K562 (cell line): Measurements from ENCODE around the gene EPB41L4A. TPM values are rescaled to one million over a fixed set of nuclear protein-coding genes. Genes with fewer than 3 reads are reported as not detected.

ENCODE experiments used
- ARNT ChIP-seq, 2 experiments: fragments of 450-650 bp; IDR thresholded peaks; 2 replicates each; pipeline ENCODE4 v1.6.1; 2016; ENCODE audit warnings: mild to moderate bottlenecking in 1 of 2
- CEBPG ChIP-seq, 3 experiments: fragments of 200-800 bp in 1 of 3; sonication (Bioruptor generic) in 1 of 3; sonication (generic) in 1 of 3; formaldehyde crosslinking in 1 of 3; IDR thresholded peaks in 2 of 3; conservative IDR thresholded peaks in 1 of 3; 2 replicates each; pipeline versions ENCODE4 v1.6.1 to v1.8.0; 2016 to 2022; ENCODE audit warnings: missing compliant biosample characterization in 2 of 3, missing genetic modification characterization in 2 of 3, mild to moderate bottlenecking in 1 of 3, missing genetic modification reagents in 1 of 3
- FOXA3 ChIP-seq, 2 experiments: fragments of 450-650 bp in 1 of 2; sonication (generic) in 1 of 2; formaldehyde crosslinking; IDR thresholded peaks in 1 of 2; conservative IDR thresholded peaks in 1 of 2; 2 replicates each; pipeline versions ENCODE4 v1.4.0 to v1.8.0; 2020 to 2022; ENCODE audit warnings: mild to moderate bottlenecking in 2 of 2, missing genetic modification reagents in 1 of 2
- FUS ChIP-seq: fragments of 200-400 bp; formaldehyde crosslinking; optimal IDR thresholded peaks from 2 replicates; pipeline ENCODE3; 2017; ENCODE audit warnings: low read depth, low read length
- ILK ChIP-seq: fragments of 450-650 bp; IDR thresholded peaks from 2 replicates; pipeline ENCODE4 v1.6.1; 2016; ENCODE audit warnings: missing genetic modification characterization, low read depth, mild to moderate bottlenecking, missing compliant biosample characterization, moderate library complexity, borderline replicate concordance
- NCOA2 ChIP-seq, 2 experiments: fragments of 450-650 bp; IDR thresholded peaks; 2 replicates each; pipeline ENCODE4 v1.6.1; 2018; ENCODE audit warnings: mild to moderate bottlenecking in 2 of 2, moderate library complexity in 1 of 2; ENCODE audit not compliant: partially characterized antibody in 2 of 2
- NR2F6 ChIP-seq: fragments of 450-650 bp; formaldehyde crosslinking; IDR thresholded peaks from 2 replicates; pipeline ENCODE4 v1.4.0; 2020; ENCODE audit warnings: mild to moderate bottlenecking
- PURB ChIP-seq: sonication (generic); formaldehyde crosslinking; IDR thresholded peaks from 2 replicates; pipeline ENCODE4 v1.9.0; 2021; ENCODE audit warnings: low read depth, mild to moderate bottlenecking, missing genetic modification reagents
- SIN3B ChIP-seq: fragments of 450-650 bp; IDR thresholded peaks from 2 replicates; pipeline ENCODE4 v1.6.1; 2017; ENCODE audit warnings: low read depth, mild to moderate bottlenecking, moderate library complexity
- SMAD2 ChIP-seq: fragments of 150-350 bp; IDR thresholded peaks from 2 replicates; pipeline ENCODE4 v1.6.1; 2014; ENCODE audit warnings: low read depth, mild to moderate bottlenecking, low read length
- SNIP1 ChIP-seq: fragments of 450-650 bp; IDR thresholded peaks from 2 replicates; pipeline ENCODE4 v1.7.1; 2017; ENCODE audit warnings: low read depth, mild to moderate bottlenecking
- TEAD1 ChIP-seq, 2 experiments: fragments of 450-650 bp in 1 of 2; sonication (generic) in 1 of 2; formaldehyde crosslinking; IDR thresholded peaks; 2 replicates each; pipeline versions ENCODE4 v1.4.0 to v1.8.0; 2020 to 2022; ENCODE audit warnings: mild to moderate bottlenecking in 2 of 2, missing genetic modification reagents in 1 of 2
- ZNF133 ChIP-seq: fragments of 250-450 bp; sonication (Bioruptor Pico); IDR thresholded peaks from 2 replicates; pipeline ENCODE4 v1.4.0; 2020; ENCODE audit warnings: mild to moderate bottlenecking
- polyA plus RNA-seq, 8 experiments: library from polyadenylated mRNA; depleted of rRNA in 4 of 8; stranded (reverse) in 5 of 8; unstranded in 3 of 8; fragments of >200 nt; fragmentation: Nextera tagmentation in 2 of 8; fragmentation: Illumina TruSeq in 1 of 8; extraction: Ambion mirVana in 2 of 8; extraction: Trizol in 1 of 8; gene quantifications; 2 replicates each; pipeline versions ENCODE4 v1.2.1 to v1.2.3, GENCODE V29; 2011 to 2014; ENCODE audit warnings: inconsistent platforms in 1 of 8, missing spikeins in 1 of 8
- total RNA-seq, 7 experiments: library from RNA; depleted of rRNA in 6 of 7; stranded (reverse); fragments of >200 nt in 6 of 7; fragmentation: Illumina TruSeq in 2 of 7; extraction: Trizol in 2 of 7; gene quantifications; 2 replicates each; pipeline versions ENCODE4 v1.2.1 to v1.2.3, GENCODE V29; 2011 to 2021; ENCODE audit warnings: low replicate concordance in 1 of 7
- TF ChIP-seq, protein P1 (sequence below): fragments of 450-650 bp; IDR thresholded peaks from 2 replicates; pipeline ENCODE4 v1.6.1; 2018; ENCODE audit warnings: mild to moderate bottlenecking, low read depth; ENCODE audit not compliant: partially characterized antibody
- TF ChIP-seq, protein P2 (sequence below), 3 experiments: IDR thresholded peaks in 2 of 3; conservative IDR thresholded peaks in 1 of 3; 2 replicates each; pipeline ENCODE4 v1.5.1; 2011 to 2012; ENCODE audit warnings: low read length in 3 of 3, mild to moderate bottlenecking in 3 of 3, control low read depth in 2 of 3, improper control_type of control experiment in 1 of 3, inconsistent platforms in 1 of 3, low read depth in 1 of 3, mixed read lengths in 1 of 3, moderate library complexity in 1 of 3; ENCODE audit not compliant: insufficient read depth in 2 of 3
- TF ChIP-seq, protein P3 (sequence below): fragments of 250-450 bp; sonication (Bioruptor Pico); IDR thresholded peaks from 2 replicates; pipeline ENCODE4 v1.4.0; 2020; ENCODE audit warnings: borderline replicate concordance
- TF ChIP-seq, protein P4 (sequence below): fragments of 450-650 bp; formaldehyde crosslinking; IDR thresholded peaks from 2 replicates; pipeline ENCODE4 v1.4.0; 2020; ENCODE audit warnings: mild to moderate bottlenecking, mixed read lengths
- TF ChIP-seq, protein P5 (sequence below): fragments of 450-650 bp; IDR thresholded peaks from 2 replicates; pipeline ENCODE4 v1.6.1; 2017; ENCODE audit warnings: mild to moderate bottlenecking, moderate library complexity

The EPB41L4A gene
- total and polyA plus RNA-seq, 9 of the 15 experiments (the other 6 are each of a cell fraction or from before 2014, with no cell fraction given): 0.04 to 0.35 (median 0.12) TPM; not detected in 3

DNA sequence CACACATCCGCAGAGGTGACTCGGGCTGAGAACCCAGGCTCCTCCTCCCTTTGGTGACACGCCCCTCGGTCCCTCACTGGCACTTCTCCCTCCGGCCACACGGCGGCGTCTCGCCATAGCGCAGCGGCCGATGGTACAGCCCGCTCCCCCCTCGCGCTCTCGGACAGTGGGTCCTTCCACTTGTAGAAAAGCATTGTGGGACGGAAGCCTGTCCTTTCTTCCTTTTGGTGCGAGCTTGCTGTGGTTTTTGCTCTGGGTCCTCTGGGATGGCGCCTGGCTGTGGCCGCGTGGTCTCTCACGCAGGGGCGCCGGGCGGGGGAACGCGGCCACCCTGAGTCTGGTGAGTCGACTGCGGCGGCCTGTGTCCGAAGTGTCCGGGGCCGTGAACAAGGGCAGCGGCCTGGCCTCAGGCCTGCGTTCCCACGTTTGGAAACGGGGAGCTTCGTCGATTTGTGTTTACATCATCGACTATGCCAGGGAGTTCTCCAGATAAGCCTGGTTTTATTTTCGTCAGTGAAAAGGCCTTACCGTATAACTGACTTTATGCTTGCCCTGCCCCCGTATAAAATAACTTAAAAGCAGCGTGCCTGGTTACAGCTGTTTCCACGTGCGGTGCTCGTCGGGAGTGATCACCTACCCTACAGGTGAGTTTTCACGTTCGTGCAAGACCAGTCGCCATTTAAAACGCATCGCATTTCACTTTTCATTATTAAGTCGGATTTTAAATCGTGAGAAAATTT lies 258.3 kb downstream of the EPB41L4A start (continued):
- TF ChIP-seq, protein P1, sequence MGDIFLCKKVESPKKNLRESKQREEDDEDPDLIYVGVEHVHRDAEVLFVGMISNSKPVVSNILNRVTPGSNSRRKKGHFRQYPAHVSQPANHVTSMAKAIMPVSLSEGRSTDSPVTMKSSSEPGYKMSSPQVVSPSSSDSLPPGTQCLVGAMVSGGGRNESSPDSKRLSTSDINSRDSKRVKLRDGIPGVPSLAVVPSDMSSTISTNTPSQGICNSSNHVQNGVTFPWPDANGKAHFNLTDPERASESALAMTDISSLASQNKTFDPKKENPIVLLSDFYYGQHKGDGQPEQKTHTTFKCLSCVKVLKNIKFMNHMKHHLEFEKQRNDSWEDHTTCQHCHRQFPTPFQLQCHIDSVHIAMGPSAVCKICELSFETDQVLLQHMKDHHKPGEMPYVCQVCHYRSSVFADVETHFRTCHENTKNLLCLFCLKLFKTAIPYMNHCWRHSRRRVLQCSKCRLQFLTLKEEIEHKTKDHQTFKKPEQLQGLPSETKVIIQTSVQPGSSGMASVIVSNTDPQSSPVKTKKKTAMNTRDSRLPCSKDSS: no peak
- TF ChIP-seq NCOA2 (IDR thresholded peaks at IDR 0.05; ENCODE audit: partially characterized antibody in 2 of 2) (no peak), ZNF133 (CRISPR knock-in tag) (no peak), SNIP1 (no peak), ARNT (IDR thresholded peaks at IDR 0.05) (no peak), SMAD2 (no peak), CEBPG (CRISPR knock-in tag; IDR thresholded peaks at IDR 0.05) (no peak; the same call in 1 of the 2 replicates), CEBPG (tag; conservative IDR thresholded peaks at IDR 0.05 in 1 of 2, IDR thresholded peaks at IDR 0.05 in 1 of 2) (no peak), NR2F6 (no peak), FUS (no peak), ILK (tag) (no peak), SIN3B (peak; percentile 80), FOXA3 (CRISPR knock-in tag; conservative IDR thresholded peaks at IDR 0.05 in 1 of 2, IDR thresholded peaks at IDR 0.05 in 1 of 2) (no peak), PURB (CRISPR knock-in tag) (no peak), TEAD1 (CRISPR knock-in tag; IDR thresholded peaks at IDR 0.05) (peak; percentile 73 to 84; a peak in 3 of 4 replicates)
- TF ChIP-seq, protein P2, sequence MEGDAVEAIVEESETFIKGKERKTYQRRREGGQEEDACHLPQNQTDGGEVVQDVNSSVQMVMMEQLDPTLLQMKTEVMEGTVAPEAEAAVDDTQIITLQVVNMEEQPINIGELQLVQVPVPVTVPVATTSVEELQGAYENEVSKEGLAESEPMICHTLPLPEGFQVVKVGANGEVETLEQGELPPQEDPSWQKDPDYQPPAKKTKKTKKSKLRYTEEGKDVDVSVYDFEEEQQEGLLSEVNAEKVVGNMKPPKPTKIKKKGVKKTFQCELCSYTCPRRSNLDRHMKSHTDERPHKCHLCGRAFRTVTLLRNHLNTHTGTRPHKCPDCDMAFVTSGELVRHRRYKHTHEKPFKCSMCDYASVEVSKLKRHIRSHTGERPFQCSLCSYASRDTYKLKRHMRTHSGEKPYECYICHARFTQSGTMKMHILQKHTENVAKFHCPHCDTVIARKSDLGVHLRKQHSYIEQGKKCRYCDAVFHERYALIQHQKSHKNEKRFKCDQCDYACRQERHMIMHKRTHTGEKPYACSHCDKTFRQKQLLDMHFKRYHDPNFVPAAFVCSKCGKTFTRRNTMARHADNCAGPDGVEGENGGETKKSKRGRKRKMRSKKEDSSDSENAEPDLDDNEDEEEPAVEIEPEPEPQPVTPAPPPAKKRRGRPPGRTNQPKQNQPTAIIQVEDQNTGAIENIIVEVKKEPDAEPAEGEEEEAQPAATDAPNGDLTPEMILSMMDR (IDR thresholded peaks at IDR 0.05 in 2 of 3, conservative IDR thresholded peaks at IDR 0.05 in 1 of 3; ENCODE audit: insufficient read depth in 2 of 3, low read depth in 1 of 3, low read length in 3 of 3): peak; percentile 96 to 99 (median 99)
- TF ChIP-seq, protein P3, sequence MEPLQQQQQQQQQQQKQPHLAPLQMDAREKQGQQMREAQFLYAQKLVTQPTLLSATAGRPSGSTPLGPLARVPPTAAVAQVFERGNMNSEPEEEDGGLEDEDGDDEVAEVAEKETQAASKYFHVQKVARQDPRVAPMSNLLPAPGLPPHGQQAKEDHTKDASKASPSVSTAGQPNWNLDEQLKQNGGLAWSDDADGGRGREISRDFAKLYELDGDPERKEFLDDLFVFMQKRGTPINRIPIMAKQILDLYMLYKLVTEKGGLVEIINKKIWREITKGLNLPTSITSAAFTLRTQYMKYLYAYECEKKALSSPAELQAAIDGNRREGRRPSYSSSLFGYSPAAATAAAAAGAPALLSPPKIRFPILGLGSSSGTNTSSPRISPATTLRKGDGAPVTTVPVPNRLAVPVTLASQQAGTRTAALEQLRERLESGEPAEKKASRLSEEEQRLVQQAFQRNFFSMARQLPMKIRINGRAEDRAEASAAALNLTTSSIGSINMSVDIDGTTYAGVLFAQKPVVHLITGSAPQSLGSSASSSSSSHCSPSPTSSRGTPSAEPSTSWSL (CRISPR knock-in tag): 0 out of 2 replicates have a peak, but pooled peaks have one; percentile 18
- TF ChIP-seq, protein P4, sequence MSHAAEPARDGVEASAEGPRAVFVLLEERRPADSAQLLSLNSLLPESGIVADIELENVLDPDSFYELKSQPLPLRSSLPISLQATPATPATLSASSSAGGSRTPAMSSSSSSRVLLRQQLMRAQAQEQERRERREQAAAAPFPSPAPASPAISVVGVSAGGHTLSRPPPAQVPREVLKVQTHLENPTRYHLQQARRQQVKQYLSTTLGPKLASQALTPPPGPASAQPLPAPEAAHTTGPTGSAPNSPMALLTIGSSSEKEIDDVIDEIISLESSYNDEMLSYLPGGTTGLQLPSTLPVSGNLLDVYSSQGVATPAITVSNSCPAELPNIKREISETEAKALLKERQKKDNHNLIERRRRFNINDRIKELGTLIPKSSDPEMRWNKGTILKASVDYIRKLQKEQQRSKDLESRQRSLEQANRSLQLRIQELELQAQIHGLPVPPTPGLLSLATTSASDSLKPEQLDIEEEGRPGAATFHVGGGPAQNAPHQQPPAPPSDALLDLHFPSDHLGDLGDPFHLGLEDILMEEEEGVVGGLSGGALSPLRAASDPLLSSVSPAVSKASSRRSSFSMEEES (CRISPR knock-in tag): no peak
- TF ChIP-seq, protein P5, sequence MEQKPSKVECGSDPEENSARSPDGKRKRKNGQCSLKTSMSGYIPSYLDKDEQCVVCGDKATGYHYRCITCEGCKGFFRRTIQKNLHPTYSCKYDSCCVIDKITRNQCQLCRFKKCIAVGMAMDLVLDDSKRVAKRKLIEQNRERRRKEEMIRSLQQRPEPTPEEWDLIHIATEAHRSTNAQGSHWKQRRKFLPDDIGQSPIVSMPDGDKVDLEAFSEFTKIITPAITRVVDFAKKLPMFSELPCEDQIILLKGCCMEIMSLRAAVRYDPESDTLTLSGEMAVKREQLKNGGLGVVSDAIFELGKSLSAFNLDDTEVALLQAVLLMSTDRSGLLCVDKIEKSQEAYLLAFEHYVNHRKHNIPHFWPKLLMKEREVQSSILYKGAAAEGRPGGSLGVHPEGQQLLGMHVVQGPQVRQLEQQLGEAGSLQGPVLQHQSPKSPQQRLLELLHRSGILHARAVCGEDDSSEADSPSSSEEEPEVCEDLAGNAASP: no peak
